BE2C (cell line): ENCODE results near the gene RPA3.

Source experiments
- DNase-seq: peaks from one replicate; pipeline ENCODE4 v3.0.0-alpha.2; 2020
- H3K27me3 ChIP-seq: fragments of 250-450 bp; sonication (Bioruptor Pico); 2 replicates; pipeline ENCODE4 v1.5.1; 2020; ENCODE audit warnings: mild to moderate bottlenecking
- H3K36me3 ChIP-seq: fragments of 250-450 bp; sonication (Bioruptor Pico); 2 replicates; pipeline ENCODE4 v1.5.1; 2020; ENCODE audit warnings: mild to moderate bottlenecking
- H3K4me1 ChIP-seq: fragments of 250-450 bp; sonication (Bioruptor Pico); 2 replicates; pipeline ENCODE4 v1.5.1; 2020
- H3K4me3 ChIP-seq: 2 replicates; pipeline ENCODE4 v1.5.1; 2011; ENCODE audit warnings: low read depth, low read length
- H3K9me3 ChIP-seq: fragments of 250-450 bp; sonication (Bioruptor Pico); 2 replicates; pipeline ENCODE4 v1.5.1; 2020
- TF ChIP-seq, protein P1 (sequence below): IDR thresholded peaks from 2 replicates; pipeline ENCODE4 v1.5.1; 2012; ENCODE audit warnings: mild to moderate bottlenecking, low read depth, low read length

Gene RPA3

DNA sequence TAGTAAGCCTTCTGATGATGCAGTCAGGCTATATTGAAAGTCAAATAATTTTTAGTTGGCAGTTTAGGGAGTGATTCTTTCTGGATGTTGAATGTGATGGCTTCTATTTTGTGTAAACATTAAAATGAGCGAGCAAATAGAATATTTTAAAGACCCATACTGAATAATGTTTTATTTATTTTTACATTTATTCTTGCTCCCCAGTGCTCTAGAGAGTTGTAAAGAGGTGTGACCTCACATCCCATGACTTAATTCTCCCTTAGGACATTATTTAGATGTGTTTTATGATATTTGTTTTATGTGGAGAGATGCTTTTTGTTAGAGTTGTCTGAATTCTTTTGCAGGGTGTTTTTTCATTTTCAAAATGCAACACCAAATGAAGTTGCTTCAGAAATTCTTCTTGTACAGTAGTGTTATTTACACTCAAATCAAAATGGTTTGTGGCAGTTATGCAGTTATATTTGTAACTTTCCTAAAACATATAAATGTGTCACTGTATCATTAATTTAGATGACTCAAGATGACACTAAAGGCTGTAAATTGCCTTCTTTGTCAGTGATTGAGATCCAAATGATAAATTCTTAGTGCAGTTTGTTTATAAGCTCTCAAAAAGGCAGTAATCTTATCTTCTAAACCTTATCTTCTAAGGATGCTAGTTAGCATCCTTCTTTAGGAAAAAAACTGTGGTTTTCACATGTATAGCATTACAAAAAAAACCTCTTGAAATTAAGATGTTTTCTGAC lies 65.4 kb downstream of the RPA3 start:
- Histone ChIP-seq H3K9me3 (no peaks in the 10 kb centered on the region), H3K4me1 (peaks cover 5% of the 10 kb centered on the region; the same call in 1 of the 2 replicates), H3K4me3 (no peak overlapping the region), H3K27me3 (no peaks in the 10 kb centered on the region), H3K36me3 (no peaks in the 10 kb centered on the region)
- DNase-seq = no peak
- TF ChIP-seq, protein P1, sequence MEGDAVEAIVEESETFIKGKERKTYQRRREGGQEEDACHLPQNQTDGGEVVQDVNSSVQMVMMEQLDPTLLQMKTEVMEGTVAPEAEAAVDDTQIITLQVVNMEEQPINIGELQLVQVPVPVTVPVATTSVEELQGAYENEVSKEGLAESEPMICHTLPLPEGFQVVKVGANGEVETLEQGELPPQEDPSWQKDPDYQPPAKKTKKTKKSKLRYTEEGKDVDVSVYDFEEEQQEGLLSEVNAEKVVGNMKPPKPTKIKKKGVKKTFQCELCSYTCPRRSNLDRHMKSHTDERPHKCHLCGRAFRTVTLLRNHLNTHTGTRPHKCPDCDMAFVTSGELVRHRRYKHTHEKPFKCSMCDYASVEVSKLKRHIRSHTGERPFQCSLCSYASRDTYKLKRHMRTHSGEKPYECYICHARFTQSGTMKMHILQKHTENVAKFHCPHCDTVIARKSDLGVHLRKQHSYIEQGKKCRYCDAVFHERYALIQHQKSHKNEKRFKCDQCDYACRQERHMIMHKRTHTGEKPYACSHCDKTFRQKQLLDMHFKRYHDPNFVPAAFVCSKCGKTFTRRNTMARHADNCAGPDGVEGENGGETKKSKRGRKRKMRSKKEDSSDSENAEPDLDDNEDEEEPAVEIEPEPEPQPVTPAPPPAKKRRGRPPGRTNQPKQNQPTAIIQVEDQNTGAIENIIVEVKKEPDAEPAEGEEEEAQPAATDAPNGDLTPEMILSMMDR = no peak

DNA sequence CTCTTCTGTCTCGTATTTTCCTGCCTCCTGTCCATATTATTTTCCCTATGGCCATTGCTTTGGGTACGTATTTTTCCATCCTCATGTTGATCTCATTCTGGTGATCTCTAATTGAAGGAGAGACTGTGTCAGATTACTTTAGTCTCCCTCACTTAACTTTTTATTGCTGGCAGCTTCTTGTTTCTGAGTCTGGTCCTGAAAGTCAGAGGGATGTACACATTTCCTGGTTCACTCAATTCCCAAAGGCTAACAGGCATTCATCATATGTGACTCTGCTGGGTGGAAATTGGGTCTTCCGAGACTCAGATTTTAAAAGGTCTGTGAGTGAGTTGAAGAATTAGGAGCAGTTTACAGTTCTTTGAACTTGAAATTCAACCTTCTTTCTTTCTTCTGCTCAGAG lies 66.9 kb downstream of the RPA3 start:
- Histone ChIP-seq H3K4me1 (peaks cover 5% of the 10 kb centered on the region; the same call in 1 of the 2 replicates), H3K4me3 (no peak overlapping the region), H3K36me3 (no peaks in the 10 kb centered on the region), H3K27me3 (no peaks in the 10 kb centered on the region), H3K9me3 (no peaks in the 10 kb centered on the region)
- TF ChIP-seq, protein P1 = no peak
- DNase-seq = no peak

DNA sequence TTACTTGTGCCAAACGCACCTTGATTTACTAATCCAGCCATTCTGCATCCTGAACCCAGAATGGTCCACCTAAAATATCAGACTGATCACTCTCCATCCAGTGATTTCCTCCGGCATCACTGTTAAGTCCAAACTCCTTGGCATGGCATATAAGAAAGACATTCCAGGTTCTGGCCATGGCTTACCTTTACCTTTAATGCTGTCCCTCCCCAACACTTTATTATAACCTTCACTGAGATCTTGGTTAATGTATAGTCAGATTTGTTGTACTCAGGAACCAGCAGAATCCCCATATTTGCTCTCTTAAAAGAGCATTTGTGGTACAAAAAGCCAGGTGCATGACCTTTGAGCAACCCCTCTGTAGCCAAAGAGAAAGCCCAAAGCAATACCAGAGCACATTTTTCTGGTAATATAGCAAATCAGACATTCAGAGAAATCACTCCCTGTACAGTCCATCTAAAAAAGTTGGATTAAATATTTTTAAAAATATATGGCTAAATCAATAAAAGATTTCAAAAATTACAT lies 67.7 kb downstream of the RPA3 start:
- no peaks in the 10 kb centered on the region for H3K27me3 ChIP-seq
- TF ChIP-seq, protein P1 = no peak
- no peak overlapping the region for H3K4me3 ChIP-seq
- DNase-seq = no peak
- H3K36me3 ChIP-seq = no peaks in the 10 kb centered on the region
- H3K4me1 ChIP-seq = peaks cover 5% of the 10 kb centered on the region; the same call in 1 of the 2 replicates
- no peaks in the 10 kb centered on the region for H3K9me3 ChIP-seq

DNA sequence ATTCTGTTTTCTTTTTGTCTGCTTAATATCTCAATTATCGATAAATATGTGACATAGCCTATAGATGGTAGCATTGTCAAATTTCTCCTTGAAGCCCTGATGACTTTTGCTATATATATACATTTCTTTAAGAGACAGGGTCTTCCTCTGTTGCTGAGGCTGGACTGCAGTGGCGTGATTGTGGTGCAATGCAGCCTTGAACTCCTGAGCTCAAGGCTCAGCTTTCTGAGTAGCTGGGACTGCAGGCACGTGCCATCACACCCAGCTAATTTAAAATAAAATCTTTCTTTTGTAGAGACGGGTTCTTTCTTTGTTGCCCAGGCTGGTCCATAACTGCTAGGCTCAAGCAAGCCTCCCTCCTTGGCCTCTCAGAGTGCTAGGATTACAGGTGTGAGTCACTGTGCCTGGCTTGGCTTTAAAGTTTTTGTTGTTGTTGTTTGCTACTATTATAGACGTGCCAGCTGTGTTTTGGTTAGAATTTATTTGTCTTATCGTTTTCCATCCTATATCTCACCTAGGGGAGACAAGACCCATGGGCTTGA lies 70.8 kb downstream of the RPA3 start:
- H3K9me3 ChIP-seq = no peaks in the 10 kb centered on the region
- no peak for DNase-seq
- no peaks in the 10 kb centered on the region for H3K4me1 ChIP-seq
- TF ChIP-seq, protein P1 = no peak
- H3K27me3 ChIP-seq = no peaks in the 10 kb centered on the region
- no peak overlapping the region for H3K4me3 ChIP-seq
- H3K36me3 ChIP-seq = no peaks in the 10 kb centered on the region

GRCh38 chr7:7642081-7642480 lies 76.3 kb downstream of the RPA3 start:
- Histone ChIP-seq H3K36me3 (no peaks in the 10 kb centered on the region; the same call in 1 of the 2 replicates), H3K4me3 (peak overlapping the region; percentile 80; the same call in 1 of the 2 replicates), H3K27me3 (no peaks in the 10 kb centered on the region), H3K4me1 (0 out of 2 replicates have a peak, but pooled peaks cover 2% of the 10 kb centered on the region), H3K9me3 (no peaks in the 10 kb centered on the region)
- DNase-seq = no peak
- TF ChIP-seq, protein P1 = no peak
